GM23338 (cell line): ENCODE data around the gene RBM22.

Experiments
- CTCF ChIP-seq, 2 experiments: fragments of 200-600 bp in 1 of 2; sonication (generic) in 1 of 2; conservative IDR thresholded peaks; 2 replicates each; pipeline versions ENCODE4 v1.5.1 to v1.6.1; 2016 to 2017; ENCODE audit warnings: antibody characterized with exemption in 2 of 2, low read depth in 2 of 2, mild to moderate bottlenecking in 2 of 2, moderate library complexity in 1 of 2
- ETS1 ChIP-seq: IDR thresholded peaks from 2 replicates; pipeline ENCODE4 v1.6.1; 2016; ENCODE audit warnings: antibody characterized with exemption

- TF ChIP-seq CTCF (conservative IDR thresholded peaks at IDR 0.05; ENCODE audit: low read depth in 2 of 2) (no peak), ETS1 (no peak)
Measured at GRCh38 chr5:150706776-150707390, 6.0 kb upstream of the RBM22 start.
